KOPT-K1 (cell line): ENCODE results near the gene PML.

Experiments
- H3K27ac ChIP-seq: fragments of 200-600 bp; sonication (generic); 2 replicates; pipeline ENCODE4 v1.5.1; 2016; ENCODE audit warnings: antibody characterized with exemption, mild to moderate bottlenecking, low read depth, low read length; ENCODE audit not compliant: poor library complexity, severe bottlenecking
- H3K36me3 ChIP-seq: fragments of 200-600 bp; sonication (generic); 2 replicates; pipeline ENCODE4 v1.5.1; 2017; ENCODE audit warnings: antibody characterized with exemption, mild to moderate bottlenecking, low read length, moderate library complexity; ENCODE audit not compliant: insufficient read depth
- H3K9me3 ChIP-seq: fragments of 200-600 bp; sonication (generic); 2 replicates; pipeline ENCODE4 v1.5.1; 2017; ENCODE audit warnings: antibody characterized with exemption, low read length, mild to moderate bottlenecking; ENCODE audit not compliant: insufficient read depth, poor library complexity, severe bottlenecking

Gene PML

DNA sequence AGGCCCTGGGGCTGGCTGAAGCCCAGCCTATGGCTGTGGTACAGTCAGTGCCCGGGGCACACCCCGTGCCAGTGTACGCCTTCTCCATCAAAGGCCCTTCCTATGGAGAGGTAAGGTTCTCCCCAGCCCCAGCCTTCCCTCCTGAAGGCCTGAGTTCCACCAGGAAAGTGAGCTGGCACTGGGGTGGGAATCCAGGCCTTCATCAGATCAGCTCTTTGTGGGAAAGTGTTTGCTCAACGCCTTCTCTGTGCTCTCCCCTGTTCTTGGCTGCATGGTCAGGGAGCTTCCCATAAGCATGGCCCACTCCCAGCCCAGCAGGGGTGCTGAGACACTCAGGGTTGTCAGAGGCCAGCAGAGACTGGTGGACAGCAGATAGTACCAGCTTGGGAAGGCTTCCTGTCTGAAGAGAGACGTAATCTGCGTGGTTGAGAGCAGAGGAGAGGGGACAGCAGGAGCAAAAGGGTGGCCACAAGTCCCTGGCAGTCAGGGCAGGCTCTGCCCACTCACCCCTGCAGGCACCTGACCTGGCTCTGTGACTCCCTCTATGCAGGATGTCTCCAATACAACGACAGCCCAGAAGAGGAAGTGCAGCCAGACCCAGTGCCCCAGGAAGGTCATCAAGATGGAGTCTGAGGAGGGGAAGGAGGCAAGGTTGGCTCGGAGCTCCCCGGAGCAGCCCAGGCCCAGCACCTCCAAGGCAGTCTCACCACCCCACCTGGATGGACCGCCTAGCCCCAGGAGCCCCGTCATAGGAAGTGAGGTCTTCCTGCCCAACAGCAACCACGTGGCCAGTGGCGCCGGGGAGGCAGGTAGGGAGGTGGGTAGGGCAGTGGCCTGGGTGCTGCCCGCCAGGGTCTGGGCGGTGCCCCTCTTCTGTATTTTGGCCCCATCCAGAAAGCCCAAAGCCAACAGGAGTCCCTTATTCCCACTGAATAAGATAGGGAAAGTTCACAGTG lies 38.4 kb downstream of the PML start:
- Histone ChIP-seq H3K36me3 (peaks cover 80% of the 10 kb centered on the region), H3K27ac (no peak overlapping the region), H3K9me3 (no peaks in the 10 kb centered on the region)

DNA sequence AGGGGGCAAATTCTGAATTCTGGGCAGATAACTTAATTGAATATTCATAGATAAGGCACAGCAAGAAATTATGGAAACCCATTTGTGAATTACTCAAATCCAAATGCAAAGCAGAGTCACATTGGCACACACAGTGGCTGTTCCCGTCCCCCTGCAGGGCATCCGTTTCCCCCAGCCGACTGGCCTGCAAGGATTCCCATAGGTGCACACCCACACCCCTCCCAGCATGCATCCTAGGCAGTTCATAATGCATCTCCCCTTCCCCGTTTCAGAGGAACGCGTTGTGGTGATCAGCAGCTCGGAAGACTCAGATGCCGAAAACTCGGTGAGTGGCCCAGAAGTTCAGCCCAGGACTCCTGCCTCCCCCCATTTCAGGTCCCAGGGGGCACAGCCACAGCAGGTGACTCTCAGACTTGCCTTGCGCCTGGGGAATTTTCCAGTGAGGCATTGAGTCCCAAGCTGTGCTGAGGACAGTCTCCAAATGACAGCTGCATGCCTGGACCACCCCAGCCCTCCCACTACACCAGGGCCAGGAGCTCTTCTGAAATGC lies 39.8 kb downstream of the PML start:
- no peak overlapping the region for H3K27ac ChIP-seq
- H3K9me3 ChIP-seq, result no peaks in the 10 kb centered on the region
- peaks cover 81% of the 10 kb centered on the region for H3K36me3 ChIP-seq

DNA sequence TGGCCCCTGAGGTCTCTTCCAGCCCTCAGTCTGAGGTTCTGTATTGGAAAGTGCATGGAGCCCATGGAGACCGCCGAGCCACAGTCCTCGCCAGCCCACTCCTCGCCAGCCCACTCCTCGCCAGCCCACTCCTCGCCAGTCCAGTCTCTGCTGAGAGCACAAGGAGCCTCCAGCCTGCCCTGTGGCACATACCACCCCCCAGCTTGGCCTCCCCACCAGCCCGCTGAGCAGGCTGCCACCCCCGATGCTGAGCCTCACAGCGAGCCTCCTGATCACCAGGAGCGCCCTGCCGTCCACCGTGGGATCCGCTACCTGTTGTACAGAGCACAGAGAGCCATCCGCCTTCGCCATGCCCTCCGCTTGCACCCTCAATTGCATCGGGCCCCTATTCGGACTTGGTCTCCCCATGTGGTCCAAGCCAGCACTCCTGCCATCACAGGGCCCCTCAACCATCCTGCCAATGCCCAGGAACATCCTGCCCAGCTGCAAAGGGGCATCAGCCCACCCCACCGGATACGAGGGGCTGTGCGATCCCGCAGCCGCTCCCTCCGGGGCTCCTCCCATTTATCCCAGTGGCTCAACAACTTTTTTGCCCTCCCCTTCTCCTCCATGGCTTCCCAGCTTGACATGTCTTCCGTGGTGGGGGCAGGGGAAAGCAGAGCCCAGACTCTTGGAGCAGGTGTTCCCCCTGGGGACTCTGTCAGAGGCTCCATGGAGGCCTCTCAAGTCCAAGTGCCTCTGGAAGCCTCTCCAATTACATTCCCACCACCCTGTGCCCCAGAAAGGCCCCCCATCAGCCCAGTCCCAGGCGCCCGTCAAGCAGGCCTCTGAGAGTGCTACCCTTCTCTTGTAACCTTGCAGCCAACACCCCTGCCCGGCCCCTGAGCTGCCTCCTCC lies 40.9 kb downstream of the PML start:
- peaks cover 78% of the 10 kb centered on the region for H3K36me3 ChIP-seq
- H3K27ac ChIP-seq, result no peak overlapping the region
- no peaks in the 10 kb centered on the region for H3K9me3 ChIP-seq

DNA sequence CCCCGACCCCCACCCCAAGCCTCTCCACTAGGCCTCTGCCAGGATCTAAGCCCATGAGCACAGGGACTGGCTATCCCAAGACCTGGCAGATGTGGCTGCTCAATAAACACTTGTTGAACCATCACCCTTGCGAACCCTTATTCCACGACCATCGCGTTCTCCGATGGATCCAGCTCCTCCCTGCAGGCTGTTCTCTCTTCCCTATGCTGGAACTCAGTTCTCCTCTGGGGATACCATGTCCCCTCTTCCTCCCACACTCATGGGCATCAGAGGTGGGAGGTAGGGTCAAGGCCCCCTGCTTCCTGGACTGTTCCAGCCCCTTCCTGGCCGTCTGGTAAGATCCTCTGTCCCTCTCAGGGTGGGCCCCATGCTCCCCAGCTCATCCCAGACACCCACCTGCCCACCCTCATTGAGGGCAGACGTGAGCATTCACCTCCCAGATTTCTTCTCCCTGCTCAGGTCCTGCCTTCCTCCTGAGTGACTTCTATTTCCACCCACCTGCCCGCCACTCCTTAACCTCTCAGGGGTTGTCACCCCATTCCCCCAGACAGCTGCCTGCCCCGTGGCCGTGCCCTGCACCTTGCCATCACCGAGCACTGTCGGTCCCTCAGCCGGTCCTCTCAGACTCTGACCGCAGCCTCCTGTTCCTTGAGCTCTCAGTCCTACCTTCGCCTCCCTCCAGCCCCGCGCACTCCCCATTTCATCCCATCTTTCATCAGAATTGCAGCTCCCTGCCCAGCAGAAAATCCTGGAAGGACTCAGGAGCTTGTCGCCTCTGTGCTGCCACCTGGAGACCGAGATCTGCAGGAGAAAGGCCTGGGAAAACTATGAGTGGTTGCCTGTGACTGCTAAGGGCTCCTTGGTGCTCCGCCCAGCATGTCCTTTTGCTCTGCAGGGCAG lies 42.0 kb downstream of the PML start:
- H3K9me3 ChIP-seq, result no peaks in the 10 kb centered on the region
- H3K36me3 ChIP-seq, result peaks cover 78% of the 10 kb centered on the region
- H3K27ac ChIP-seq, result no peak overlapping the region

DNA sequence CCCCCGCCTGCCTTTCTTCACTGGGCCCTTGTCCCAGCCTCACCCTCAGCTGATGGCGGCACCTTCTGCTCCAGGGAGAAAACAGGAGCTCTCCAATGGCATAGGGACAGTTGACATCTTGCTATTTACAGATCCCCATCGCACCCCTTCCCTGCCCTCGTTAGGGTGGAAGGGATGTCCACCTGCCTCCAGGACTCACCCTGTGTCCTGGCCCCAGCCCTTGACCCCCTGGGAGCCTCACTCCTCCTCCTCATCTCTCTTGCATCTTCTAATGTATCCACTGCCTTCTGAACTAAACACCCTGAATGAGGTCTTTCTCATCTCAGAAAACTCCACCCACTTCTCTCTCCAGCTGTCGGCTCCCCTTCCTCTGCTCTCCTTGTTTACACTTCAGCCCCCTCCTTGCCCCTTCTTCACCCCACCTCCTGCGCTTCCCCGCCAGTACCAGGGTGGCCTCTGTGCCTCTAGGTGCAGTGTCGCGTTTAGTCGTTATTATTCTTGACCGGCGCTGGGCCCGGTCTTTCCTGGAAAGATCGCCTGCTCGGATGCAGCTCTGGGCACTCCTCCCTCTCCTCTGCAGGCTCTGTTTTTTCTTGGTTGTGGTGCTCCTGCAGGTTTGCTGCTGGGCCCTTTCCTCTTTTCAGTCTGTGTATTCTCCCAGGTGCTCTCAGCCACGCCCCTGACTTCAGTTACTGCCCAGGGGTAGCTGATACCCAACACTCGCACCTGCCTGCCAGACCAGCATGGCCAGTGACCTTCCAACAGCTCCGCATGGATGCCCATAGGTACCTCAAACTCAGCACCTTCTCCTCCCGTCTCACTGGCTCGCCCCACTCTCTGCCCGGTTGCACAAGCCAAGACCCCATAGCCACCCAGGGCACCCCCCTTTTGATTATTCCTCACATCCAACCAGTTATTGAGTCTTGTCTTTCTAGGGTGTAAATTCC lies 42.9 kb downstream of the PML start:
- peaks cover 71% of the 10 kb centered on the region for H3K36me3 ChIP-seq
- no peaks in the 10 kb centered on the region for H3K9me3 ChIP-seq
- no peak overlapping the region for H3K27ac ChIP-seq

DNA sequence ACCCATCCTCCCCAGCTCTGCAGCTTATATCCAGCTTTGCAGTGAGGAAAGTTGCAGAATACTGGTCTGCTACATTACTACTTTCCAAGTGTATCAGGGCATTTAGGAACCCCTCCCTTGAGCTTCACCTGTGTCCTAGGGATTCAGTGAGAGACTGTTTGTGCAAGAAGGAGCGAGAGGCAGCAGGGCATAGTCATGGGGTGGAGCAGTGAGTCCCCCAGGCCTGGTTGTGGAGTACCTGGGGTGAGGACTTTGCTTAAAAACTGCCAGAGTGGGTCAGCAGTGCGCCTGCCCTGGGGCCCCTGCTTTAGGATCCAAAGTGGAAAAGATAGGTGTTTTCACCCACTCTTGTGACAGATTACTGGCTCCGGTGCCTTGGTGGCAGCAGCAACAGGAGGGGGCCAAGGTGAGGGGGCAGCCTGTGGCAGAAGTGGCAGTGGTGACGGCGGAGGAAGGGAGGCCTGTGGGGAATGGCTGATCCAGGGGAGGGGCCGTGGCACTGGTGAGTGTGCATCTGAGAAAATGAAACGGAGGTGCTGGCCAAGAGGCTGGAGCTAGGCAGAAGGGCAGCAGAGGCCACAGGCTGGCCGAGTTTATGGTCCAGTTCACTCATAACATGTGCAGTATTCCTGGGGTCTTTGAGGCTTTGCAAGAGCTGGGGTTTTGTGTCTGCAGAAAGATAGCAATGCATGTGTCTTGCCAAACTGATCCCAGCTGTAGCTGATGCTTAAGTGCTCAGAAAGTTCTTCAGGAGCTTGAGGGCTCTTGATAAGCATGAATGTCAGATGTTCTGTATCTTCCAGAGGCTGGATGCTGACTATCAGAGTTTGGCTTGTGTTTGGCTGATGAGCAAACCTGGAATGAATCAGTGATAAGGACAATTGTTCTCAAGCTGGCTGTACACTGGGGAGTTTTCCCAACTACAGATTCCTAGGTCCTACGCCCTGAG lies 44.5 kb downstream of the PML start:
- Histone ChIP-seq H3K9me3 (no peaks in the 10 kb centered on the region), H3K27ac (no peak overlapping the region), H3K36me3 (peaks cover 66% of the 10 kb centered on the region)

DNA sequence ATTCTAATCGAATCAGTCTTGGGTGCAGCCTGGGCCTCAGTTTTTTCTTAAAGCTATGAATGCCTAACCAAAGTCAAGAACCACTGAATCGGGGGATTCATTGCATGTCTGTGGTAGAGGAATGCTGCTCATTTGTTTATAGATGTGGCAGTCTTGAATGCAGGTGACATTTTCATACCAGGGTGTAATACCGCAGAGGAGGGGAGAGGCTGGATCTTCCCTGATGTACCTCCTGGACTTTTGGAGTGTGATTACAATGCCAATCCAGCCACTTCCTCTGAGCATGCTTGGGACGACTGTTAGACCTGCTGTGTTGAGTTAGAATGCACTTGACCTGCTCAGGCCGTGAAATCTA lies 45.1 kb downstream of the PML start:
- no peak overlapping the region for H3K27ac ChIP-seq

DNA sequence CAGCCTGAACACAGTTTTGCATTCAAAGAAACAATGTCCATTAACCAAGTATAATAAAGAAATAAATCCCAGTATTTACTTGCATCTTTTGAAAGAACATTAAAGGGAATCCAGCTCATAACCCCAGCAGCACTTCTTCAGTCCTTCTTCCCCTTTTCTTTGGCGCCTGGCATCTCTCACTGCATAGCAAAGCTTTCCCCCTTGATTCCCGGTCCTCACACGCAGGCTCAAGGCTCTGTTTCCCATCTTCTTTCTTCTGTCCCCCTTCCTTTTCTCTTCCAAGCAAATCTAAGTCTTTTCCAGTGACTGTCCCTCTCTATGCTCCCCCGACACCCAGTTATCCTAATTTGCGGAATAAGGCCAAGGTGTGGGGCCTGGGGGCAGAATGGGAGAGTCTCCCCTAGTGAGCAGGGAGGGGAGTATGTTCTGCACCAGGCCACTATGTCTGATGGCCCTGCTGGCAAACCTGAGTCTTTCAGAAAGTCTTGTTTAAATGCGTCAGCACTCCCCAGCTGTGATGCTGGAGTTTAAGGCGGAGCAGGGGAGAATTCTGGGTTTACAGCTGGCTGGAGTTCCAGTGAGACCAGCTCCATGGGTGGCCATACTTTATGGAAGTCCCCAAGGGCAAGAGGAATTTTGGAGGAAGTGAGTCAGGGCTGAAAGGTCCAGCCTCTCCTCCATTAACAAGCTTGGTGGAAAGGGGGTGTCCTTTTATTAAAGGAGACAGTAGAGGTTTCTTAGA lies 45.8 kb downstream of the PML start:
- Histone ChIP-seq H3K27ac (no peak overlapping the region), H3K9me3 (no peaks in the 10 kb centered on the region), H3K36me3 (peaks cover 53% of the 10 kb centered on the region)

More for the DNA sequence above, 45.1 kb downstream of the PML start:
- Histone ChIP-seq H3K9me3 (no peaks in the 10 kb centered on the region), H3K36me3 (peaks cover 60% of the 10 kb centered on the region)

DNA sequence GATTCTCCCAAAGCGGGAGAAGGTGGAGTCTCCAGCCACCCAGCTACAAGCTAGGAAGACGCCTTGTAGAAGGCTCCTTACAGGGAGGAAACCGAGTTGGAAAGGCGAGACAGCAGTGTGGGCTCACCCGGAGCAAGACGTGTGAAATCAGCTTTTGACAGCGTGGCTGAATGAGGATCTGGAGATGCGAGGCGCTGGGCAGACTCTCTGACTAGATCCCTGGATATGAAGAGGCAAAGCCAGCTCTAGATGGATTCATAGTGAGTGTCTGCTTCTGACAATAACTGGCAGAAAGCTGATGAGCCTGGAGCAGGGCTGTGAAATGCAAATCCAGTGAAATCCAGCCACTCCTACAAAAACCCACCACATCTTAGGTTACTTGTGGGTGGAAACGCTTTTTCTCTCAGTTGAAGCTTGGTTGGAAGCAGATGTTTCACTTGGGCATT lies 46.8 kb downstream of the PML start:
- H3K9me3 ChIP-seq, result no peaks in the 10 kb centered on the region
- H3K36me3 ChIP-seq, result peaks cover 43% of the 10 kb centered on the region
- no peak overlapping the region for H3K27ac ChIP-seq

DNA sequence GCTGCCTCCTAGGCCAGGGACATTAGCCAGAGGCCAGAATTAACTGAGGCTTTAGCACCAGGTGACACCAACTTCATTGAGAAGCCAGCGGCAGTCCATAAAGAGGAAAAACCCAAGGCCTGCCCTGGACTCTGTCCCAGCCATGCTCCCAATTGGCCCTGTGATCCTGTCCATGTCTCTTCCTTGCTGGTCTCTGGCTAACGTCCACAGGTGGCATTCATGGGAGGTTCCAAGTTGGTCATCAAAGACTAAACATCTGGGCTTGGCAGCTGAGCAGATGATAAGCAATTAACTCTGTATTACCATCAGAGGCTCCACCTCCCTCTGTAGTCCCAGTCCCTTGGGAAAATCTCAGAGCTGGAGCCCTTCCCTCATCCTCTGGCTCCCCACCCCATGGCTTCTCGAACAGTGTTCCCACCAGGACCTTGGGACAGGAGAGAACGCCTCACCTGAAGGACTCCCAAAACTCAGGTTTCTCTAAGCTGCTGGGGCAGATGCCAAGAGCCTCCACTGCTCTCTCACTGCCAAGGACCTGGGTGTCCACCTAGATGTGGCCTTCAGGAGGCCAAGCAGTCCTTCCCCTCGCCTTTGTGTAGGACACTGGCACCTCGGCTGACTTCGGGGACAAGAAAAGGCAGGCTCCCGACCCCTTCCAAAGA lies 47.4 kb downstream of the PML start:
- no peak overlapping the region for H3K27ac ChIP-seq
- H3K36me3 ChIP-seq, result peaks cover 37% of the 10 kb centered on the region
- no peaks in the 10 kb centered on the region for H3K9me3 ChIP-seq

DNA sequence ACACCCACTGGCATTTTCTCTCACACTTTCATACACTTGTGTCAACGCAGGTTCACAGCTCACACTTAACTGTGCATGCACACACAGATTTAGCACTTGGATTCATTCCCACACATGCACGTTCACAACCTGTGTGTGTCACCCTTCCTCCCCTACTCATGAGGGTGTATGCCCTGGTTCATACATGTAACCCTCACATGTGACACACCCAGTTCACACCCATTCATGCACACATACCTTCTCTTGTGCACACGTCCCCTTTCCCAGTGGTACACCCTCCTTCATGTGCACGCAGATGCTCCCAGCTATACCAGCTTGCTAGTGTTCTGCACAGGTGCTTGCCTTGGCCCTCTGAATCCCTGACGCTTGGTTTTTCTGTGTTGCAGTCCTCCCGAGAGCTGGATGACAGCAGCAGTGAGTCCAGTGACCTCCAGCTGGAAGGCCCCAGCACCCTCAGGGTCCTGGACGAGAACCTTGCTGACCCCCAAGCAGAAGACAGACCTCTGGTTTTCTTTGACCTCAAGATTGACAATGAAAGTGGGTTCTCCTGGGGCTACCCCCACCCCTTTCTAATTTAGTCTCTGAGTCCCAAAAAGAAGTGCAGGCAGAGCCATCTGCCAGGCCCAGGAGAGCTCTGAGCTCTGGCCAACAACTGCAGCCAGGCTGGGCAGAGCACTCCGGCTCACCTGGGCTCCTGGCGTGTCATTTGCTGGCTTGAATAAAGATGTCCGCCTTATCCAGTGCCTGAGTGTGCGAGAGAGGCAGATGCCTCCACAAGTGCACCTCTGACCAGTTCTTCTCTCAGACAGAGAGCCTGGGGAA lies 48.3 kb downstream of the PML start:
- no peaks in the 10 kb centered on the region for H3K9me3 ChIP-seq
- no peak overlapping the region for H3K27ac ChIP-seq
- H3K36me3 ChIP-seq, result peaks cover 28% of the 10 kb centered on the region
